Neural progenitor cell (in vitro differentiated cells): ENCODE measurements around the gene LDLRAD2.

Experiments
- CTCF ChIP-seq: fragments of 200-600 bp; sonication (generic); IDR thresholded peaks from 2 replicates; pipeline ENCODE4 v1.5.1; 2017; ENCODE audit warnings: antibody characterized with exemption, mild to moderate bottlenecking
- EZH2 ChIP-seq: fragments of 200-600 bp; sonication (generic); IDR thresholded peaks from 2 replicates; pipeline ENCODE4 v1.6.1; 2017; ENCODE audit warnings: antibody characterized with exemption, mild to moderate bottlenecking, moderate library complexity

DNA sequence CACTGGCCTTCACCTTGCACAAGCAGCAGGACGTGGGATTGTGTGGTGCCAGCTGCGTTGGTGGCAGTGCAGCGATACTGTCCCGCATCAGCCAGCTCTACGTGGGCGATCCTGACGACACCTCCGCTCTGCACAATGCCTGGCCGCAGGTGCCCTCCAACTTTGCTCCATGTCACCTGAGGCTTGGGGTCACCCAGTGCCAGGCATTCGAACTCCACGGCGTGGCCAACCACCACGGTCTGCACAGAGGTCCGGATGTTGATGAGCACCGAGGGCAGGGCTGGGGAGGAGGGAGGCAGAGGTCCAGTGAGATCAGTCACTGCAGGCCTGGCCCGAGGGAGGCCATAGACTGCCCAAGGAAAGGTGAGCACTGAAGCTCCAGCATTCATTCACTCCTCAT lies 22.6 kb downstream of the LDLRAD2 start:
- TF ChIP-seq EZH2 (no peak), CTCF (no peak)
